HT1080 (cell line): ENCODE results near the gene CAD. TPM values are rescaled to one million over a fixed set of nuclear protein-coding genes. Genes with fewer than 3 reads are reported as not detected.

ENCODE experiments used
- DNase-seq: peaks from one replicate; pipeline ENCODE4 v3.0.0-alpha.2; 2015; ENCODE audit warnings: low read depth
- total RNA-seq: library from RNA; depleted of rRNA; stranded (reverse); fragments of >200 nt; shearing (Covaris generic); gene quantifications from 2 replicates; pipeline ENCODE4 v1.2.3, GENCODE V29; 2014; rRNA removed

CAD gene
- total RNA-seq, 1 experiment from 2014 or later: 52.9 TPM

DNA sequence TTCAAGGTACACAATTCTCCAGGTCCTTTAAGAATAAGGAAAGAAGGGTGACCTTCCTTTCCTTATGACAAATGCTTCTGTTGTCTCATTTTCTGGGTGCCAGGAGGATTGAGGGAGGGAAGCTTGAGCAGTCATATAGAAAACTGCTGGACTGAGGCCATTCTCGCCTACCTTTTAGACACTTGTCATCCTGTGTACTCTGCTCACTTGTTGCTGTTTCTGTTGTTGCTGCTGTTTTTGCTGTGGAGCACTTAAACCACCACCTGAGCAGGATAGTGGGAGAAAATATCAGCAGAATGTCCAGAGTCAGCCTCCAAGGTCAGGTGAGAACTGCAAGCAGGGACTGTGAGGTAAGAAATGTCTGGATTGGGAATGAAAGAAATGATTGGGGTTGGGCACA lies 60.8 kb downstream of the CAD start:
- DNase-seq: no peak

DNA sequence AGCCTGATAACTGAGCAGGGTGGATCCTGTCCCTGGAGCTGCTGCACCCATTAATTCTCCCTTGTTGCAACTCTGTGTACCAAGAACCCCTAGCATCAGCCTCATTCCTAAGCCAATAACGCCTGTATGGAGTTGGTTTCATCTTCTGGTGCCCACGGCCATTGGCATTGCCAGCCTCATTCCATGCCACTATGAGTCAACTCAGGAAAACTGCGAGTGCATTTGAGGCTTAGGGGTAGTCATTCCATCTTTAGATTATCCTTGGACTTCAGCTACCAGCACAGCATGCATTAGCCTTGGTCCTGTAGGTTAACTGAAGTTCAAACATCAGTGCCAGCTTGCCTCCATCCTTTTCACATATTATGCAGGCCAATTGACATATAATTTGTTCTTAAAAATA lies 63.7 kb downstream of the CAD start:
- DNase-seq: no peak

DNA sequence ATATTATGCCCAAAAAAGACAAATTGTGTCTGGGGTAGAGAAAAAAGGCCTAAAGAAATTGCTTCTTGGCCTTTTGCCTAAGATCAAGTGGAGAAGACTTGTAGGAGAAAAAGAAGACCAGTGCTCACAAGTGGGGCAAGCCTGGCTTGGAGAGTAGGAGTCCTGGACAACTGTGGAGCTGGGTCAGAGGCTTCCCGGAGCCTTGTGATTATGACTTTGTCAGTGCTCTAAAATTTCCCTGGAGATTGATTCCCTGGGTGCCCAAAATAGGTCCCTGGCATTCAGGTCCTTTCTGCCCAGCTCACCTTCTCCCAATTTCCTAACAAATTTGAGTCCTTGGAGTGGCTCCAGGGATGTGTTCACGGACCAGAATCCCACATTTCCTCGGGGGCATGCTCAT lies 64.3 kb downstream of the CAD start:
- DNase-seq: no peak

DNA sequence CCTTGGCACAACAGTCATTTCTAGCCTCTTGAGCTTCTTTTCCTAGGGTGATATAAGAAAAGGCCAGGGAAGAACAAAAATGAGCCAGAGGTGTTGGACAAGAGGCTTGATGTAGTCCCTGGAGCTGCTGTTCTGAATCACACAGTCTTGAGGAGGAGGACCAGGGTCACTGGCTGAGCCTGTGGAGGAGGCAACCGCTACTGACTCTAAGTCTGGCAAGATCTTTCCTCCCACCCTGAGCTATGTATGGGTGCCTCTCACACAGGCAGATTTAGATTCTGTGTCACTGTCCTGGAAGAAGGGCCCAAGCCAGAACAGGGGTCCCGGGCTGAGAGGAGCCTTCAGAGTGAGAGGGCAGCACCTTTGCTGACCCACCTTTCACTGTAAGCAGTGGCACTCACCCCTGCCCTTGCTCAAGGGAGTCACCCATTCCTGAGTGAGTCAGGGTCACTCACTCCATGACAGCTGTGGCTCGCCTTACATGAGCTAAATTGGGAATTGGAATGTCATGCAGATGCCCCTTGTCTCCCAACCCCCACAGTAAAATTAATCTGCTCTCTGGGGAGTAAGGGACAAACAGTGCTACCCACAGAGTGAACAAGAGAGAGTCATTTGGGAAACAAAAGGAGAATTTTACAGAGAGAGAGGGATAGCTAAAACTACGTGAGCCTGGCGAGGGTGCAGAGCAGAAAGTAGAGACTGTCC lies 64.8 kb downstream of the CAD start, which contains the start of gene TRIM54:
TRIM54 (plus strand) TSS at position 575 of the 705 bp plus-strand sequence. CDS start 303 bp downstream, outside the sequence.
- no peak for DNase-seq

DNA sequence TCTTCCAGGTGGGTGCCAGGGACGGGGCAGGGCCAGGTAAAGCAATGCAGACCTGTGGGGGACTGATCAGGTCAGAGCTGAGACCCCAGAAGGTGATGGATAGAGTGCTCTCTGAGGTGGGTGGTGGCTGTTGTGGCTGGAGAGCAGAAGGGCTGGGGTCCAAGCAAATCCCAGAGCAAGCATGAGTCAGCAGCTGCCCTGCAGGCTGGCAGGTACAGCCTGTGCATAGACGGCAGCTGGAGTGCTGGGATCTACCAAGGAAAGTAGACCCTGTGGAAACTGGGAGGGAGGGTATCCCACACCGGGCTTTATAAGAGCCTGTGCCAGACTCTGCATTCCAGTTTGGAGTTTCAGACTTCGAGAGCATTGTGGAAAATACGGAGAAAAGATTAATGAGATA lies 65.7 kb downstream of the CAD start:
- no peak for DNase-seq

DNA sequence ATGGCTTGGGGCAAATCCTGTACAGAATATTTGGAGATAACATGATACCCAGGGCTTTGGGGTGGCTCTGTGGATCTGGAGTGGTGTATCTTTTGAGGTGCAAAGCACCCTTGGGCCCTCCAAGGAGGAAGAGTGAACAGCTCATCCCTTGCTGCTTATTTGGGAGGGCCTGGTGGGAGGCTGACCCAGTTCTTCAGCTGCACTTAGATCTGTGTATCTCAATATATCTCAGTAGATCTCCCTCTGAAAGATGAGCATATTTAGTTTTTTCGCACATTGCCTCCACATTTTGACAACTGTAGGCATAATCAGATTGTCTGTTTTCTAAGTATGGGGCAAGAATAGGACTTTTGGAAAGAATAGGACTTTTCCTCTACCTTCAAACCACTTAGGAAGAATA lies 67.8 kb downstream of the CAD start:
- no peak for DNase-seq

DNA sequence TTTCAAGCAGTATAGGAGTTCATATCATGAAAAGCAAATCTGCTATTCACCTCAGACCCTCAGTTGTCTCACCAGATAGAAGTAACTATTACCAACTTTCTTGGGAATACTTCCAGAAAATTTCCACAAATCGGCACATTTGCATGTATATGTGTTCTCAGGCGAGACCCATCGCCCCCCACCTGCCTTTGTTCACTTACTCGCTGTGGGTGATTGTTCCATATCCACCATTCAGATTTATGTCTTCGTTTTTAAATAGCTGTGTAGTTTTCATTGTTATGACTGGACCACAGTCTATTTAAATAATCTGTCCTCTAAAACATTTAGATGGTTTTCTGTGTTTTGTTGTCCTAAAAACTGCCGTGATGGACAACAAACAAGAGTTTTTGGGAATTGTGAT lies 68.3 kb downstream of the CAD start:
- DNase-seq: no peak

DNA sequence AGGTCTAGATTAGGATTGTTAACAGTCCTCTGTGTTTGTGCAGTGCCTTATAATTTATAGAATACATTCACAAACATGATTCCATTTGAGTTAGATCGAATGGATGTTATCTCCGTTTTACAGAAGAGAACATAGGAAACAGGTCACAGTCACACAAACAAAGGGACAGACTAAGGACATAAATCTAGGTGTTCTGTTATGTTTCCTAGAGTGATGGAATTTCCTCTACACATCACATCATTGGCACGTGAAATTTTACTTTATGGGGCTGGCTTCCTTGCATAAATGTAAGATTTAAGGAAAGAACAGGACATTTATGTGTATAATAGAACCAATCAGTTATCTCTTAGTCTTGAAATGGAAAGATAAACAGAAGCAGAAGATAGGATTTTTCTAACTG lies 71.4 kb downstream of the CAD start:
- no peak for DNase-seq

DNA sequence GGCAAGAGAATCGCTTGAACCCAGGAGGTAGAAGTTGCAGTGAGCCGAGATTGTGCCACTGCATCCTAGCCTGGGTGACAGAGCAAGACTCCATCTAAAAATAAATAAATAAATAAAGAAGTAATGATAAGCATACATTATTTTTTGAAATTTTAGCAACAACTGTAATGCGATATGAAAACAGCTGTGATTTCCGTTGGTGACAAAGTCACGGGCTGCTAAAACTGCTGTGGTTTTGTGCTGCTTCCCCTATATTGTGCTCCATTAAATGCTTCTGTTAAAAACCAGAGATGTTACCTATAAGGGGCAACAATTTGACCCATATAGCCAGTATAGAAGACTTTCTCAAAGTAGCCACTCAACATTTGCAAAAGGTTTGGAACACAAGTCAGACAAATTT lies 73.4 kb downstream of the CAD start:
- DNase-seq: no peak

DNA sequence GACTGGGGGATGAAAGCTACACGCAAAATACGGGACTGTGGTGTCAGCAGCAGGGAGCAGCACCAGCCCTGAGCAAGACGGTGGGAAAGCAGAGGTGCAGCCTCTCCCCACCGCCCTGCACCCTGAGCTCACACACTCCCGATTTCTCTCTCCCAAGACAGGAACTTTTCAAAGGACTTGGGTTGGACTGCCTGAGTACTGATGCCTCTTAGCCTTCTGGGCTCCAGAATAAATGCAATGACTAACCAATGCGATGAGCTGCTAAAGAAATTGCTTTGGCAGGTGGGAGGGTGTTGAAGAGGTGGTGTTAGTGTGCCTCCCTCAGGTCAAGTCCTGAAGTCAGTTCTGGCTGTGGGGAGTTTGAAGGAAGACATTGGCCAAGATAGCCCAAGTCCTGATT lies 74.7 kb downstream of the CAD start:
- peak; percentile 41 for DNase-seq

Other genes starting within 250 kb of the CAD start
- 2.8 and 5.4 TPM in 2 replicates for gene MAPRE3, start 246.7 kb upstream of the CAD start, total RNA-seq
- 34.1 and 46.9 TPM in 2 replicates for gene TMEM214, start 184.4 kb upstream of the CAD start, total RNA-seq
- gene AGBL5, start 165.7 kb upstream of the CAD start, total RNA-seq: 20.6 and 26.6 TPM in 2 replicates
- 249 and 313 TPM in 2 replicates for gene OST4, start 145.7 kb upstream of the CAD start, total RNA-seq
- gene EMILIN1, start 138.8 kb upstream of the CAD start, total RNA-seq: 0.45 and 1.1 TPM in 2 replicates
- 5.7 and 5.9 TPM in 2 replicates for gene KHK, start 130.6 kb upstream of the CAD start, total RNA-seq
- 0.13 and 0.26 TPM in 2 replicates for gene CGREF1, start 98.2 kb upstream of the CAD start, total RNA-seq
- gene ABHD1, start 93.6 kb upstream of the CAD start, total RNA-seq: not detected in 2 replicates
- 66.4 and 75.8 TPM in 2 replicates for gene PREB, start 82.7 kb upstream of the CAD start, total RNA-seq
- gene PRR30, start 78.0 kb upstream of the CAD start, total RNA-seq: not detected in 2 replicates
- not detected in 2 replicates for gene TCF23, start 68.4 kb upstream of the CAD start, total RNA-seq
- gene ATRAID, start 5.3 kb upstream of the CAD start, total RNA-seq: 124 and 132 TPM in 2 replicates
- 77.9 and 82.0 TPM in 2 replicates for gene SLC5A6, start 5.1 kb upstream of the CAD start, total RNA-seq
- gene SLC30A3, start 45.7 kb downstream of the CAD start, total RNA-seq: 5.0 and 13.5 TPM in 2 replicates
- gene DNAJC5G, start 58.1 kb downstream of the CAD start, total RNA-seq: not detected in 2 replicates
- gene TRIM54, start 65.1 kb downstream of the CAD start, total RNA-seq: 0.13 and 1.2 TPM in 2 replicates
- 9.3 and 12.6 TPM in 2 replicates for gene UCN, start 91.1 kb downstream of the CAD start, total RNA-seq
- gene MPV17, start 105.7 kb downstream of the CAD start, total RNA-seq: 80.7 and 81.5 TPM in 2 replicates
- 52.9 and 72.5 TPM in 2 replicates for gene GTF3C2, start 139.4 kb downstream of the CAD start, total RNA-seq
- gene EIF2B4, start 153.0 kb downstream of the CAD start, total RNA-seq: 29.8 and 42.1 TPM in 2 replicates
- gene SNX17, start 153.2 kb downstream of the CAD start, total RNA-seq: 122 and 140 TPM in 2 replicates
- 2.4 and 3.1 TPM in 2 replicates for gene ZNF513, start 163.4 kb downstream of the CAD start, total RNA-seq
- 208 and 219 TPM in 2 replicates for gene PPM1G, start 192.2 kb downstream of the CAD start, total RNA-seq
- gene NRBP1, start 211.3 kb downstream of the CAD start, total RNA-seq: 55.7 and 64.2 TPM in 2 replicates
- 0.34 and 0.50 TPM in 2 replicates for gene KRTCAP3, start 225.0 kb downstream of the CAD start, total RNA-seq